Measurements from ENCODE around the gene CS.
"Not testable (repeated sequence)": the region's sequence is repeated elsewhere in the genome, so short reads cannot be mapped to it uniquely, and the experiment has no call there.

CS gene

GRCh38 chr12:56297400-56297799, 2.7 kb downstream of the CS start:
- no peak for TF ChIP-seq CTCF (IDR thresholded peaks at IDR 0.05; ENCODE audit: low read depth, low read length)
- H3K4me3 ChIP-seq (replicated peaks in 1 of 2; ENCODE audit: low read depth in 2 of 2, low read length in 2 of 2), result no peak overlapping the region
- peak in 1 of 2 donors; percentile 29 for DNase-seq (ENCODE audit: low read depth in 2 of 2)

GRCh38 chr12:56296295-56296694, 3.8 kb downstream of the CS start:
- no peak overlapping the region for H3K4me3 ChIP-seq (replicated peaks in 1 of 2; ENCODE audit: low read depth in 2 of 2, low read length in 2 of 2)
- TF ChIP-seq CTCF (IDR thresholded peaks at IDR 0.05; ENCODE audit: low read depth, low read length), result no peak
- no peak for DNase-seq (ENCODE audit: low read depth in 2 of 2)

- no peak for TF ChIP-seq CTCF (IDR thresholded peaks at IDR 0.05; ENCODE audit: low read depth, low read length)
- no peak for DNase-seq (ENCODE audit: low read depth in 2 of 2)
- H3K4me3 ChIP-seq (replicated peaks in 1 of 2; ENCODE audit: low read depth in 2 of 2, low read length in 2 of 2), result no peak overlapping the region
These were observed 6.3 kb downstream of the CS start for GRCh38 chr12:56293795-56294194.

DNA sequence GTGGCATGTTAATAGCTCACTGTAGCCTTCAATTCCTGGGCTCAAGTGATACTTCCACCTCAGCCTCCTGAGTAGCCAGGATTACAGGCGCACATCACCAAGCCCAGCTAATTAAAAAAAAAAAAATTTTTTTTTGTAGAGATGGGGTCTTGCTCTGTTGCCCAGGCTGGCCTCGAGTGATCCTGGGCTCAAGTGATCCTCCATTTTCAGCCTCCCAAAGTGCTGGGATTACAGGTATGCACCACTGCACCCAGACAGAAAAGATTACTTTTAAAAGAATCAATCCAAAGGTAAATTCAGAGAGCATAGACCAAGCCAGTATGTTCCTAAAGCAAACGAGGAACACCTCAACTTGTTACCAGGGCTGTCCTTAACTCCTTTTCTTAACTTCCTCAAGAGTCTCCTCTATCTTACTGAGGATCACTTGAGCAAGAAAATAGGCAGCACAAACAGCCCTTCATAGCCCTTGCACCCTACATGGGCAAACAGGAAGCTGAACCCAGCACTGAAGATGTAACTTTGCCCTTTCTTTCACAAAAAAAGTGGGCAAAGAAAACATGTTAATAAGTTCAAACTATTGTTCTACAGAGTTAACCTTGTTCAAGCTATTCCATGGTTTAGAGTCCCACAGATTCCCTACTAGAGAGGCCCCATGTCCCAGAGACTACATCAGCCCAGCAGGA, 11.3 kb downstream of the CS start:
- H3K4me3 ChIP-seq (replicated peaks in 1 of 2; ENCODE audit: low read depth in 2 of 2, low read length in 2 of 2), result no peak overlapping the region
- TF ChIP-seq CTCF (IDR thresholded peaks at IDR 0.05; ENCODE audit: low read depth, low read length), result no peak
- no peak for DNase-seq (ENCODE audit: low read depth in 2 of 2)

DNA sequence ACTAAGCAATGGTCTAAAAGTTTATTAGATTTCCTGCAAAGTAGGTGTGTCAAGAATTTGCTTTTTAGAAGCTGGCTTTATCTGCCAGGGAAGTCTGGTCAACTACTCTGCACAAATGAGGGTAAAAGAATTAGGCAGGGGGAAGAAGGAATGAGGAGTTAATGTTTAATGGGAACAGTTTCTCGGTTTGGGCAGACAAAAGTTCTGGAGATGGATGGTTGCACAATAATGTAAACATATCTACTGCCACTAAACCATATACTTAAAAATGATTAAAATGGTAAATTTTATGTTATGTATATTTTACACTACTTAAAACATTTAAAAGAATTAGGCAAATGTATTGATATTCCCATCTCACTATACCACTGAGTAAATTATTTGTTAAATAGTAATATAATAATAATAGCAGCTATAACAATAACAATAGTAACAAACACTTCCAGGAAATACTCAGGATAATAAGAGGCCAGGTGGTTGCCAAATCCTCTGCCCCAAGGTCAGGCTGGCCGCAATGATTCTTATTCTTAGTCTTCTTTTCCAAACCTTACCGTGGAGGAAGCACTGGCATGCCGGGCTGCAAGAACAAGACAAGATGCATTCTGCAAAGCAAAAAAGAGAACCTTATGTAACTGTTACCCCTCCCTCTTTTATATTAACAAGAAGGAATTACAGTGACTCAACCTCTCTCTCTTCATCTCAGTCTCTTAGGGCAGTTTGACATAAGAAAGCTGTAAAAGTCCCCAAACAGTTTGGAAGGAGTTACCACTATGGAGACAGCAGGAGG, 13.9 kb downstream of the CS start:
- DNase-seq (ENCODE audit: low read depth in 2 of 2), result peak; percentile 30 to 47
- no peak overlapping the region for H3K4me3 ChIP-seq (replicated peaks in 1 of 2; ENCODE audit: low read depth in 2 of 2, low read length in 2 of 2)
- no peak for TF ChIP-seq CTCF (IDR thresholded peaks at IDR 0.05; ENCODE audit: low read depth, low read length)

DNA sequence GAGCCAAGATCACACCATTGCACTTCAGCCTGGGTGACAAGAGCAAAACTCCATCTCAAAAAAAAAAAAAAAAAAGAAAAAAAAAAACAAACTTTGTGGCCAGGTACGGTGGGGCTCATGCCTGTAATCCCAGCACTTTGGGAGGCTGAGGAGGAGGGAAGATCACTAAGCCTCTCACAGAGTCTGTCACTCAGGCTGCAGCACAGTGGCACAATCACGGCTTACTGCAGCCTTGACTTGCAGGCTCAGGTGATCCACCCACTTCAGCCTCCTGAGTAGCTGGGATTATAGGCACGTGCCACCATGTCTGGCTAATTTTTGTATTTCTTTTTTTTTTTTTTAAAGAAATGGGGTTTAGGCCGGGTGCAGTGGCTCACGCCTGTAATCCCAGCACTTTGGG, 15.9 kb downstream of the CS start:
- not testable (repeated sequence) for DNase-seq (ENCODE audit: low read depth in 2 of 2); H3K4me3 ChIP-seq (replicated peaks in 1 of 2; ENCODE audit: low read depth in 2 of 2, low read length in 2 of 2)

DNA sequence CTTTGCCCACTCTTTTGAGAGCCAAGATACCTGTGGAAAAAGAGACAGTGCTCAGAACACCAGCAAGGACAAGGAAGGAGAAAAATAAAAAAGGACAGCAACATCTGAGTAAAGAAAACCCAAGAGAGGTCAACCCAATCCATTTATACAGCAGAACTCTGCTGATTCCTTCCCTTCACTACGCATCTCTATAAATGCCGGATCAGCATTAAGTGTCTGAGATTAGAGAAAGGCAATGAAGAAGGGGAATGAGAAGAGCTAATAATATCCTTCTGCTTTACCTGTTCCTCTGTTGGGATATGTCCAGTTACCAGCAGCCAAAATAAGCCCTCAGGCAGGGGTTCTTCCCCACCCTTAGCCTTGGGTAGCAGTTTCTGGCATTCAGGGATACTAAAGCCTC, 17.6 kb downstream of the CS start:
- DNase-seq (ENCODE audit: low read depth in 2 of 2), result no peak
- TF ChIP-seq CTCF (IDR thresholded peaks at IDR 0.05; ENCODE audit: low read depth, low read length), result no peak
- no peak overlapping the region for H3K4me3 ChIP-seq (replicated peaks in 1 of 2; ENCODE audit: low read depth in 2 of 2, low read length in 2 of 2)

Measured in cardiac fibroblast (primary cell).